HepG2 (cell line): ENCODE results near the gene DENND10. TPM values are rescaled to one million over a fixed set of nuclear protein-coding genes. Genes with fewer than 3 reads are reported as not detected.
A peak's percentile ranks its signal among the peaks of the same experiment; 100 is the strongest.

Source experiments
- CSRNP1 ChIP-seq: sonication (generic); formaldehyde crosslinking; IDR thresholded peaks from 2 replicates; pipeline ENCODE4 v1.8.1; 2023; ENCODE audit warnings: mild to moderate bottlenecking, missing genetic modification reagents
- ELF4 ChIP-seq: sonication (generic); formaldehyde crosslinking; IDR thresholded peaks from 2 replicates; pipeline ENCODE4 v1.5.0; 2020; ENCODE audit warnings: missing genetic modification reagents, mild to moderate bottlenecking, moderate library complexity, borderline replicate concordance
- HNF1B ChIP-seq: sonication (generic); formaldehyde crosslinking; IDR thresholded peaks from 2 replicates; pipeline ENCODE4 v1.5.1; 2020; ENCODE audit warnings: mild to moderate bottlenecking, moderate library complexity, missing genetic modification reagents
- JUND ChIP-seq: sonication (generic); formaldehyde crosslinking; IDR thresholded peaks from 2 replicates; pipeline ENCODE4 v1.8.0; 2022; ENCODE audit warnings: mild to moderate bottlenecking, missing genetic modification reagents
- PBX2 ChIP-seq: IDR thresholded peaks from 2 replicates; pipeline ENCODE4 v1.6.1; 2016; ENCODE audit warnings: control low read depth
- PRMT3 ChIP-seq: sonication (generic); formaldehyde crosslinking; IDR thresholded peaks from 2 replicates; pipeline ENCODE4 v1.8.1; 2022; ENCODE audit warnings: low read depth, mild to moderate bottlenecking, moderate library complexity, missing genetic modification reagents, borderline replicate concordance
- SP5 ChIP-seq: IDR thresholded peaks from 2 replicates; pipeline ENCODE4 v1.6.1; 2016; ENCODE audit warnings: low read depth, borderline replicate concordance
- SRSF1 ChIP-seq: fragments of 200-400 bp; formaldehyde crosslinking; optimal IDR thresholded peaks from 2 replicates; pipeline ENCODE3; 2017; ENCODE audit warnings: mild to moderate bottlenecking, low read depth, low read length, moderate library complexity
- TAF15 ChIP-seq: fragments of 200-400 bp; formaldehyde crosslinking; IDR thresholded peaks from one replicate; pipeline ENCODE4 v1.6.1; 2018; ENCODE audit warnings: mild to moderate bottlenecking, low read depth, low read length; ENCODE audit not compliant: poor library complexity, severe bottlenecking
- UBTF ChIP-seq: sonication (generic); formaldehyde crosslinking; IDR thresholded peaks from 2 replicates; pipeline ENCODE4 v1.4.0; 2020; ENCODE audit warnings: mild to moderate bottlenecking, missing genetic modification reagents
- ZBTB4 ChIP-seq: sonication (generic); formaldehyde crosslinking; IDR thresholded peaks from 2 replicates; pipeline ENCODE4 v1.4.0; 2020; ENCODE audit warnings: missing genetic modification reagents, mild to moderate bottlenecking, borderline replicate concordance
- ZC3H13 ChIP-seq: sonication (generic); formaldehyde crosslinking; IDR thresholded peaks from 2 replicates; pipeline ENCODE4 v1.8.1; 2023; ENCODE audit warnings: mild to moderate bottlenecking, missing genetic modification reagents, moderate library complexity
- ZNF44 ChIP-seq: sonication (generic); formaldehyde crosslinking; IDR thresholded peaks from 2 replicates; pipeline ENCODE4 v1.5.1; 2020; ENCODE audit warnings: mild to moderate bottlenecking, missing genetic modification reagents
- ZNF468 ChIP-seq: sonication (generic); formaldehyde crosslinking; IDR thresholded peaks from 2 replicates; pipeline ENCODE4 v1.8.0; 2022; ENCODE audit warnings: mild to moderate bottlenecking, moderate library complexity, missing genetic modification reagents
- ZNF710 ChIP-seq: sonication (generic); formaldehyde crosslinking; IDR thresholded peaks from 2 replicates; pipeline ENCODE4 v1.5.0; 2020; ENCODE audit warnings: mild to moderate bottlenecking, missing genetic modification reagents, borderline replicate concordance
- polyA plus RNA-seq, 8 experiments: library from polyadenylated mRNA; depleted of rRNA in 3 of 8; stranded (reverse) in 7 of 8; unstranded in 1 of 8; fragments of >200 nt; fragmentation: Illumina TruSeq in 4 of 8; extraction: Trizol in 4 of 8; gene quantifications; 2 replicates each; pipeline versions ENCODE4 v1.2.1 to v1.2.3, GENCODE V29; 2011 to 2016; ENCODE audit warnings: low read depth in 4 of 8, missing spikeins in 1 of 8, mixed read lengths in 1 of 8; ENCODE audit not compliant: insufficient read depth in 1 of 8
- total RNA-seq, 5 experiments: library from RNA; depleted of rRNA; stranded (reverse); fragments of >200 nt; fragmentation: Illumina TruSeq; extraction: Trizol; gene quantifications; 2 replicates each; pipeline ENCODE4 v1.2.3, GENCODE V29; 2016; ENCODE audit warnings: low read depth in 1 of 5

DENND10 gene
- total and polyA plus RNA-seq, 2 of the 13 experiments (the other 11 are each of a cell fraction or from before 2014, with no cell fraction given): 43.7 to 78.8 TPM

- TF ChIP-seq CSRNP1 (CRISPR knock-in tag) (peak; percentile 62; the same call in 1 of the 2 replicates), SRSF1 (no peak), ZNF710 (no peak; the same call in 1 of the 2 replicates), JUND (no peak; the same call in 1 of the 2 replicates), UBTF (CRISPR knock-in tag) (peak; percentile 79), PBX2 (CRISPR knock-in tag) (no peak), ZNF44 (CRISPR knock-in tag) (no peak), SP5 (peak; percentile 47; the same call in 1 of the 2 replicates), PRMT3 (no peak), ZC3H13 (peak; percentile 57; the same call in 1 of the 2 replicates), ZBTB4 (CRISPR knock-in tag) (0 out of 2 replicates have a peak, but pooled peaks have one; percentile 43), ZNF468 (CRISPR knock-in tag) (no peak), HNF1B (no peak), ELF4 (CRISPR knock-in tag) (no peak; the same call in 1 of the 2 replicates), TAF15 (no peak)
These were observed 74.6 kb downstream of the DENND10 start, which contains the start of gene PRDX3 (continued) for GRCh38 chr10:119178372-119179119.
